Endothelial cell (in vitro differentiated cells): Measurements from ENCODE around the gene CD96. TPM values are rescaled to one million over a fixed set of nuclear protein-coding genes. Genes with fewer than 3 reads are reported as not detected.

Experiments
- DNase-seq: peaks from one replicate; pipeline ENCODE4 v3.0.0; 2021; ENCODE audit warnings: low spot score
- H3K27ac Mint-ChIP-seq: one replicate; pipeline ENCODE4 v1.8.0; 2021; ENCODE audit warnings: mixed read lengths, inconsistent platforms; ENCODE audit not compliant: unreplicated experiment
- H3K27me3 Mint-ChIP-seq: one replicate; pipeline ENCODE4 v1.8.0; 2021; ENCODE audit warnings: mild to moderate bottlenecking, moderate library complexity, mixed read lengths, inconsistent platforms; ENCODE audit not compliant: unreplicated experiment
- H3K36me3 Mint-ChIP-seq: one replicate; pipeline ENCODE4 v1.8.0; 2021; ENCODE audit warnings: mild to moderate bottlenecking, low read depth, mixed read lengths, inconsistent platforms; ENCODE audit not compliant: unreplicated experiment
- H3K4me1 Mint-ChIP-seq: one replicate; pipeline ENCODE4 v1.8.0; 2021; ENCODE audit warnings: mild to moderate bottlenecking, mixed read lengths, inconsistent platforms; ENCODE audit not compliant: unreplicated experiment
- H3K4me3 Mint-ChIP-seq: one replicate; pipeline ENCODE4 v1.8.0; 2021; ENCODE audit warnings: mild to moderate bottlenecking, mixed read lengths, inconsistent platforms; ENCODE audit not compliant: unreplicated experiment
- H3K9me3 Mint-ChIP-seq: one replicate; pipeline ENCODE4 v1.8.0; 2021; ENCODE audit warnings: mixed read lengths, inconsistent platforms; ENCODE audit not compliant: unreplicated experiment
- total RNA-seq: library from RNA; stranded (reverse); fragmentation: NEBNext Ultra II Directional; extraction: Animal tissue kit (Norgen Biotek cat#: 25700); gene quantifications from one replicate; pipeline ENCODE4 v1.2.1, GENCODE V29; 2021; ENCODE audit not compliant: unreplicated experiment
- TF ChIP-seq, protein P1 (sequence below): fragments of 200-600 bp; sonication (generic); IDR thresholded peaks from one replicate; pipeline ENCODE4 v1.5.0; 2021; ENCODE audit warnings: antibody characterized with exemption; ENCODE audit not compliant: unreplicated experiment

CD96 gene
- total RNA-seq, 1 donor from 2014 or later = not detected

DNA sequence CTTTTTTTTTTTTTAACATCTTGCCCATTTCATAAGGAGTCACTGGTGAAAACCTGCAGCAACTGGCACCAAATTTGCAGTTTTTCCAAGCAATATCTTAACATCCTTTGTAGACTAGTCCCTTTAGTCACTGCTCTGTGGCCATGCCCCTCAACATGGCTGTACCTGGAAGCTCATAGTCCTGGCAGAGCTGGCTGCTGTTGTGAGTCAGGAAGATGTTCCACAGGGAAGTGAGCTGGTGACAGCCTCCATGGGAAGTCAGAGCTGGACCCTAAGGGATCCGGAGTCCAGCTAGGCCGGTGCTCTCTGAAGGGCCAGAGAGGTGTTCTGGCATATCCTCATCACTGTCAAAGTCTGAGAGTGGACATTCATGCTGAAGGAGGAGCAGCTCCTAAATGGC, 152.5 kb downstream of the CD96 start:
- Mint-ChIP-seq H3K36me3 (no peaks in the 10 kb centered on the region), H3K27ac (no peak overlapping the region), H3K4me3 (no peak overlapping the region), H3K27me3 (no peaks in the 10 kb centered on the region), H3K4me1 (no peaks in the 10 kb centered on the region), H3K9me3 (no peaks in the 10 kb centered on the region)
- TF ChIP-seq, protein P1, sequence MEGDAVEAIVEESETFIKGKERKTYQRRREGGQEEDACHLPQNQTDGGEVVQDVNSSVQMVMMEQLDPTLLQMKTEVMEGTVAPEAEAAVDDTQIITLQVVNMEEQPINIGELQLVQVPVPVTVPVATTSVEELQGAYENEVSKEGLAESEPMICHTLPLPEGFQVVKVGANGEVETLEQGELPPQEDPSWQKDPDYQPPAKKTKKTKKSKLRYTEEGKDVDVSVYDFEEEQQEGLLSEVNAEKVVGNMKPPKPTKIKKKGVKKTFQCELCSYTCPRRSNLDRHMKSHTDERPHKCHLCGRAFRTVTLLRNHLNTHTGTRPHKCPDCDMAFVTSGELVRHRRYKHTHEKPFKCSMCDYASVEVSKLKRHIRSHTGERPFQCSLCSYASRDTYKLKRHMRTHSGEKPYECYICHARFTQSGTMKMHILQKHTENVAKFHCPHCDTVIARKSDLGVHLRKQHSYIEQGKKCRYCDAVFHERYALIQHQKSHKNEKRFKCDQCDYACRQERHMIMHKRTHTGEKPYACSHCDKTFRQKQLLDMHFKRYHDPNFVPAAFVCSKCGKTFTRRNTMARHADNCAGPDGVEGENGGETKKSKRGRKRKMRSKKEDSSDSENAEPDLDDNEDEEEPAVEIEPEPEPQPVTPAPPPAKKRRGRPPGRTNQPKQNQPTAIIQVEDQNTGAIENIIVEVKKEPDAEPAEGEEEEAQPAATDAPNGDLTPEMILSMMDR = no peak
- no peak for DNase-seq

DNA sequence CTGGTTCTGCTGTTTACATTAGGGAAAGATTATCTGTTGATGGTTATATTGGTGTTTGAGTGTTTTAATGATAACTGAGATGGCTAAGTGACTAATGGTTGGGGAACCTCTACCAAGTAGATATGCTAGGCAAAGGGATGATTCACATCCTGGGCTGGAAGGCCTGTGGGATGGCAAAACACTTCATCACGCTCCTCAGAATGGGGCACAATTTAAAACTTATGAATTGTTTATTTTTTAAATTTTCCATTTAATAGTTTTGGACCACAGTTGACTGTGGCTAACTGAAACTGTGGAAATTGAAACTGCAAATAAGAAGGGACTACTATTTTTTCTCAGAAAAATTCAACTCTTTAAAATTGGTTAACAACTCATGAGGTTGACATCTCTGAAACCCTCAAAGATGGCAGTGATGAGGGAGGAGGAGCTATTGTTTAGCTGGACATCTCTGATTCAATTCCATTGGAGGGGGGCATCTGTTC, 153.7 kb downstream of the CD96 start:
- no peaks in the 10 kb centered on the region for H3K27me3 Mint-ChIP-seq
- no peak overlapping the region for H3K27ac Mint-ChIP-seq
- H3K4me3 Mint-ChIP-seq = no peak overlapping the region
- H3K36me3 Mint-ChIP-seq = no peaks in the 10 kb centered on the region
- no peaks in the 10 kb centered on the region for H3K4me1 Mint-ChIP-seq
- no peak for DNase-seq
- H3K9me3 Mint-ChIP-seq = no peaks in the 10 kb centered on the region
- TF ChIP-seq, protein P1 = no peak

DNA sequence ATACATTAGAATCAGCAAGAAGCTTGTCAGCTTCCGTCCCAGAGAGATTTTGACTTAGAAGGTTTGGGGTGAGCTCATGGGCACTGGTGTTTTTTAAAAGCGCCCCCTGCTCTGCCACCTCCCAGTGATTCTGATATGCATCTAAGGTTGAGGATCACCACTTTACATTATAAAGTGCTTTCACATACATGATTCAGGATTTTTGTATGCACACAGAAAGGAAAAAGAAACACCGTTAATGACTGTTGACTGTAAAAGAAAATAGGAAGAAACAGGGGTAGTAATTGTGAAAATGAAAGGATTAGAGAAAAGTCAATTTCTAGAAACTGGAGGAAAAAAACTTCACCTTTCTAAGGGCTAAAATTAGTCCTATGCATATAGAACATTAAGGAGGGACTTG, 158.1 kb downstream of the CD96 start:
- DNase-seq = no peak
- Mint-ChIP-seq H3K27ac (no peak overlapping the region), H3K27me3 (no peaks in the 10 kb centered on the region), H3K9me3 (no peaks in the 10 kb centered on the region), H3K4me3 (no peak overlapping the region), H3K4me1 (no peaks in the 10 kb centered on the region), H3K36me3 (no peaks in the 10 kb centered on the region)
- TF ChIP-seq, protein P1 = no peak

DNA sequence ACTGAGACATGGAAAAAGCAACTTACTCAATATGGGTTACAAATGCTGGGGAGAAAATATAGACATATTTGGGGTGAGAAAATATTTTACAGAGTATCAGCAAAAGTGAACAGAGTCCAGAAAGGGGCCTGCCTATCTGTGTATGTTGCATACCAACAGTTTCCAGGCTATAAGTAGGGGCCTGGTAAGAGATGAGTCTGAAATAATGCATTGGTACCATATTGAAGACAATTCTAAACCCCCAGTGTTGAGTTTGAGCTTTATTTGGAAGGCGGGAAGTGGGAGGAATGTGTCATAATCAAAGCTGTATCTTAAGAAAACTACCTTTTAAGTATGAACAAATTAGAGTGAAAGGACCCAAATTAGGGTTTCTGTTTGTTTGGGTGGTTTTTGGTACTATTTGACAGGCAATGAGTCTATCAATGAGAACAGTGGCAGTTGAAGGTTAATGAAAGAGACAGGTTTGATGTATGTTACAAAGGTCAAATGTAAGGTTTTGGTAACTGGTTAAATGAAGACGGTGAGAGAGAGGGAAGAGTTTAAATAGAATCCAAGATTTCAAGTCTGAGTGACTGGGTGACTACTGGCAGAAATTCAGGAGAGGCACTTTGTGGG, 159.4 kb downstream of the CD96 start:
- H3K4me1 Mint-ChIP-seq = no peaks in the 10 kb centered on the region
- no peaks in the 10 kb centered on the region for H3K27me3 Mint-ChIP-seq

More for the DNA sequence above, 159.4 kb downstream of the CD96 start:
- no peak overlapping the region for H3K27ac Mint-ChIP-seq
- TF ChIP-seq, protein P1 = no peak
- H3K4me3 Mint-ChIP-seq = no peak overlapping the region
- H3K36me3 Mint-ChIP-seq = no peaks in the 10 kb centered on the region
- no peaks in the 10 kb centered on the region for H3K9me3 Mint-ChIP-seq
- no peak for DNase-seq

Other genes with a start within 250 kb of the CD96 start
- not detected for gene ZBED2, start 53.1 kb downstream of the CD96 start, total RNA-seq
- 3.2 TPM for gene PLCXD2, start 132.5 kb downstream of the CD96 start, total RNA-seq